ENCODE data around the gene PPP1CC.

Gene PPP1CC

GRCh38 chr12:110684312-110684836 is 58.3 kb downstream of the PPP1CC start:
- no peak for DNase-seq

- no peak for DNase-seq
These were observed 58.8 kb downstream of the PPP1CC start for GRCh38 chr12:110683888-110684287.

GRCh38 chr12:110680032-110680431 is 62.7 kb downstream of the PPP1CC start:
- DNase-seq = no peak

- DNase-seq = no peak
These were observed 63.5 kb downstream of the PPP1CC start for GRCh38 chr12:110679201-110679600.

GRCh38 chr12:110677982-110678381 is 64.7 kb downstream of the PPP1CC start:
- no peak for DNase-seq

GRCh38 chr12:110677206-110677911 is 65.3 kb downstream of the PPP1CC start:
- no peak for DNase-seq

- DNase-seq = no peak
These were observed 66.5 kb downstream of the PPP1CC start for GRCh38 chr12:110676171-110676570.

GRCh38 chr12:110670161-110670701 is 72.5 kb downstream of the PPP1CC start:
- no peak for DNase-seq
